K562 (cell line): ENCODE data around the gene TFF3. TPM values are rescaled to one million over a fixed set of nuclear protein-coding genes. Genes with fewer than 3 reads are reported as not detected.

ENCODE experiments used
- ELF1 ChIP-seq: fragments of 200-800 bp; sonication (Bioruptor generic); IDR thresholded peaks from 2 replicates; pipeline ENCODE4 v1.6.1; 2016; ENCODE audit warnings: missing genetic modification characterization, missing compliant biosample characterization
- POLR2AphosphoS2 ChIP-seq: IDR thresholded peaks from 2 replicates; pipeline ENCODE4 v1.6.1; 2012; ENCODE audit warnings: low read length, improper control_type of control experiment
- SAFB ChIP-seq: fragments of 200-400 bp; formaldehyde crosslinking; IDR thresholded peaks from 2 replicates; pipeline ENCODE4 v1.6.1; 2017; ENCODE audit warnings: low read depth, low read length, borderline replicate concordance
- SREBF1 ChIP-seq: fragments of 150-350 bp; IDR thresholded peaks from 2 replicates; pipeline ENCODE4 v1.6.1; 2014; ENCODE audit warnings: antibody characterized with exemption, low read depth, low read length, borderline replicate concordance
- SRSF1 ChIP-seq: fragments of 200-400 bp; formaldehyde crosslinking; IDR thresholded peaks from 2 replicates; pipeline ENCODE4 v1.6.1; 2017; ENCODE audit warnings: mild to moderate bottlenecking, low read depth, low read length, moderate library complexity
- STAT5B ChIP-seq: fragments of 250-450 bp; sonication (Bioruptor Pico); IDR thresholded peaks from 2 replicates; pipeline ENCODE4 v1.8.0; 2021; ENCODE audit warnings: mild to moderate bottlenecking, inconsistent platforms
- TAF15 ChIP-seq: fragments of 200-400 bp; formaldehyde crosslinking; IDR thresholded peaks from 2 replicates; pipeline ENCODE4 v1.6.1; 2017; ENCODE audit warnings: mild to moderate bottlenecking, low read depth, low read length, moderate library complexity
- ZBTB2 ChIP-seq: fragments of 450-650 bp; IDR thresholded peaks from 2 replicates; pipeline ENCODE4 v1.6.1; 2016; ENCODE audit warnings: antibody characterized with exemption
- ZNF318 ChIP-seq, 2 experiments: fragments of 450-650 bp; IDR thresholded peaks; 2 replicates each; pipeline ENCODE4 v1.6.1; 2016; ENCODE audit warnings: mild to moderate bottlenecking in 2 of 2, borderline replicate concordance in 1 of 2, low read depth in 1 of 2, moderate library complexity in 1 of 2
- ZNF740 ChIP-seq, 3 experiments: fragments of 200-800 bp in 1 of 3; sonication (Bioruptor generic) in 1 of 3; sonication (generic) in 1 of 3; formaldehyde crosslinking in 1 of 3; IDR thresholded peaks; 2 replicates each; pipeline versions ENCODE4 v1.6.1 to v1.8.0; 2016 to 2022; ENCODE audit warnings: mild to moderate bottlenecking in 2 of 3, missing compliant biosample characterization in 2 of 3, missing genetic modification characterization in 2 of 3, missing genetic modification reagents in 1 of 3
- ZNF766 ChIP-seq: fragments of 200-800 bp; sonication (Bioruptor generic); conservative IDR thresholded peaks from 2 replicates; pipeline ENCODE4 v1.6.1; 2016; ENCODE audit warnings: missing genetic modification characterization, missing compliant biosample characterization
- polyA plus RNA-seq, 8 experiments: library from polyadenylated mRNA; depleted of rRNA in 4 of 8; stranded (reverse) in 5 of 8; unstranded in 3 of 8; fragments of >200 nt; fragmentation: Nextera tagmentation in 2 of 8; fragmentation: Illumina TruSeq in 1 of 8; extraction: Ambion mirVana in 2 of 8; extraction: Trizol in 1 of 8; gene quantifications; 2 replicates each; pipeline versions ENCODE4 v1.2.1 to v1.2.3, GENCODE V29; 2011 to 2014; ENCODE audit warnings: inconsistent platforms in 1 of 8, missing spikeins in 1 of 8
- total RNA-seq, 7 experiments: library from RNA; depleted of rRNA in 6 of 7; stranded (reverse); fragments of >200 nt in 6 of 7; fragmentation: Illumina TruSeq in 2 of 7; extraction: Trizol in 2 of 7; gene quantifications; 2 replicates each; pipeline versions ENCODE4 v1.2.1 to v1.2.3, GENCODE V29; 2011 to 2021; ENCODE audit warnings: low replicate concordance in 1 of 7
- TF ChIP-seq, protein P1 (sequence below), 2 experiments: fragments of 450-650 bp in 1 of 2; sonication (generic) in 1 of 2; formaldehyde crosslinking; conservative IDR thresholded peaks; 2 replicates each; pipeline versions ENCODE4 v1.4.0 to v1.8.1; 2020 to 2022; ENCODE audit warnings: mild to moderate bottlenecking in 1 of 2, missing genetic modification reagents in 1 of 2
- TF ChIP-seq, protein P2 (sequence below): fragments of 250-450 bp; sonication (Bioruptor Pico); IDR thresholded peaks from 2 replicates; pipeline ENCODE4 v1.8.0; 2022; ENCODE audit warnings: moderate library complexity, mild to moderate bottlenecking, inconsistent platforms

Gene TFF3
- total and polyA plus RNA-seq, 9 of the 15 experiments (the other 6 are each of a cell fraction or from before 2014, with no cell fraction given): 0.78 TPM; not detected in 8

- no peak for TF ChIP-seq ZNF318 (IDR thresholded peaks at IDR 0.05; ENCODE audit: borderline replicate concordance in 1 of 2, low read depth in 1 of 2)
- no peak for TF ChIP-seq ZNF740 (CRISPR knock-in tag; IDR thresholded peaks at IDR 0.05)
- TF ChIP-seq ZNF740 (tag; IDR thresholded peaks at IDR 0.05): no peak
- TF ChIP-seq SREBF1: no peak
- TF ChIP-seq STAT5B (CRISPR knock-in tag): no peak
- TF ChIP-seq ZNF766: no peak
- TF ChIP-seq POLR2AphosphoS2: no peak
- TF ChIP-seq, protein P1, sequence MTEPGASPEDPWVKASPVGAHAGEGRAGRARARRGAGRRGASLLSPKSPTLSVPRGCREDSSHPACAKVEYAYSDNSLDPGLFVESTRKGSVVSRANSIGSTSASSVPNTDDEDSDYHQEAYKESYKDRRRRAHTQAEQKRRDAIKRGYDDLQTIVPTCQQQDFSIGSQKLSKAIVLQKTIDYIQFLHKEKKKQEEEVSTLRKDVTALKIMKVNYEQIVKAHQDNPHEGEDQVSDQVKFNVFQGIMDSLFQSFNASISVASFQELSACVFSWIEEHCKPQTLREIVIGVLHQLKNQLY (CRISPR knock-in tag; conservative IDR thresholded peaks at IDR 0.05): no peak
- TF ChIP-seq, protein P2, sequence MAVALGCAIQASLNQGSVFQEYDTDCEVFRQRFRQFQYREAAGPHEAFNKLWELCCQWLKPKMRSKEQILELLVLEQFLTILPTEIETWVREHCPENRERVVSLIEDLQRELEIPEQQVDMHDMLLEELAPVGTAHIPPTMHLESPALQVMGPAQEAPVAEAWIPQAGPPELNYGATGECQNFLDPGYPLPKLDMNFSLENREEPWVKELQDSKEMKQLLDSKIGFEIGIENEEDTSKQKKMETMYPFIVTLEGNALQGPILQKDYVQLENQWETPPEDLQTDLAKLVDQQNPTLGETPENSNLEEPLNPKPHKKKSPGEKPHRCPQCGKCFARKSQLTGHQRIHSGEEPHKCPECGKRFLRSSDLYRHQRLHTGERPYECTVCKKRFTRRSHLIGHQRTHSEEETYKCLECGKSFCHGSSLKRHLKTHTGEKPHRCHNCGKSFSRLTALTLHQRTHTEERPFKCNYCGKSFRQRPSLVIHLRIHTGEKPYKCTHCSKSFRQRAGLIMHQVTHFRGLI (CRISPR knock-in tag): no peak
- TF ChIP-seq SAFB: no peak
- no peak for TF ChIP-seq ZBTB2
- TF ChIP-seq SRSF1: no peak
- TF ChIP-seq ELF1 (tag): no peak
- TF ChIP-seq TAF15: no peak
Observed at GRCh38 chr21:42308161-42308913, 6.9 kb downstream of the TFF3 start (continued).
